ENCODE data around the gene CADM1.

The CADM1 gene

DNA sequence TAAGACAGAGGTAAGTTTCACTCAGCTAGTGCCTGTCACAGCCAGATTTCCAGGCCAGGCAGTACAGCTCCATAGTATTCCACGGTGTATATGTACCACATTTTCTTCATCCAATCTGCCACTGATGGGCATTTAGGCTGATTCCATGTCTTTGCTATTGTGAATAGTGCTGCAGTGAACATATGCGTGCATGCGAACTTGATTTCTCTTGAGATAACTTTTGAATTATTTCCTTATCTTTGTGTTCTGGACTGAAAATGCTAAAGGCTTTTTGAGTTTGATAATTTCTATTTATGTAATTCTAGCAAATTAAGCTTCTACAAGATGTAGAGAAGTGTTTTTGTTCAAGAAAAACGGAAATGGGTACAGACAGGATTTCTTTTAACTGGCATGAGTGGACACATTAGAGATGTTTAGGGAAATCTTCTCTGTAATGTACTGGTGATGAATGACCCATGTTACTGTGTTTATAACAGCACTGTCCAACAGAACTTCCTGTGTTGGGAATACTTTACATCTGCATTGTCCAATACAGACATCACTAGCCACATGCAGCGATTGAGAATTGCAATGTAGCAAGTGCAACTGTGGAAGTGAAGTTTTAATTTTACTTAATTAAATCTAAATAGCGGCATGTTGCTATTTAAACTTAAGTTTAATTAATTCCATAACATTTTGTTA lies 151.3 kb downstream of the CADM1 start:
- no peak for DNase-seq (ENCODE audit: low spot score)

GRCh38 chr11:115349335-115350017 lies 154.7 kb downstream of the CADM1 start:
- no peak for DNase-seq (ENCODE audit: low spot score)

DNA sequence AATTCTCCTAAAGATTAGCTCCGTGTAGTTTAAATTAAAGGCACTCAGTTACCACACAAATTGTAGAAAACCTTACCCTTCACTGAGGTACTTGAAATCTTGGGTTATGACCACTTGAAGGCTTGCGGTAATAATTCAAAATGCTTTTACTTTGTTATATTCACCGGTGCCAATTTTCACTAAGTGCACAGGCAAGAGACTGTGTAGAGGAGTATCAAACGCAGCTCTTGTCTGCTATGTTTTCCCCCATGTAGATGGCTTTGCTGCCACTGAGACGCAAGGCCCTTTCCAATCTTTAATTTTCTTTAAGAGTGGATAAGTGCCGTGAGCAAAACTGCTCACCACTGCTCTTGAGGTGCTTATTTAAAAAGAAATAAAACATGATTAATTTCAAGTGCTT lies 155.8 kb downstream of the CADM1 start:
- no peak for DNase-seq (ENCODE audit: low spot score)

DNA sequence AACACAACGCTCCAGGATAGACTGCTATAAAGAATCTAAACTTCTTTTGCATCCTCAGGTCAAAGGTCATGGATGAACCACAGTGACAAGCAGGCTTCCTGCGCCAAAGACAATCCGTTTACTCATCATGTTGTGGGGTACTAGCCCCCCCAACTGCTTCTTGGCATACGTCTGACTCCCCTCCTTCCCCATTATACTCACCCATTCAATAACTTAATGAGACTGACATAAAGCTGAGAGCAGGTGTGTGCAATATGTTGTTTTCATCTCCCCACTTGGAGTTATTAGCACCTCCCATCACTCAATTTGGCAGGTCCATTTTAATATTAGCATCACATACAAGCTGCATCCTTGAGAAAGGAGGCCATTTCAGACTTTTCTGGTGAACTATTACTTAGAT lies 157.1 kb downstream of the CADM1 start:
- DNase-seq (ENCODE audit: low spot score): no peak

DNA sequence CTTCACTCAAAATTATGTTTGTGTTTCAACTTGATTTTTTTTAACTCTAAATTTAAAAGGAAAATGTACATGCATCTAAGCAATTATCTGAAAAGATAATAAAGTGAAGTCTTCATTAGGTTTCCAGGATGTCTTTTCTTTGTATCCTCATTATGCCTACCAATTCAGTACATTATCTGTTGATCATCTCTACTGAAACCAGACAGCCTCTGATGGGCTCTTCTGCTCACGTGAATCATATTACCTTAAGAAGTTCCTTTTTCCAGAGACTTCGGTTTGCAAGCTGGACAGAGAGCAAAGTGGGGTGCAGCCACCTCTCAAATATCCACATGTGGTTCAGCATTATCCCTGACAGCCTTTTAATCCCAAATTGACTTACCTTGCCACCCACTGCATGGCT lies 158.4 kb downstream of the CADM1 start:
- DNase-seq (ENCODE audit: low spot score): no peak

GRCh38 chr11:115345361-115345760 lies 158.9 kb downstream of the CADM1 start:
- DNase-seq (ENCODE audit: low spot score): no peak

DNA sequence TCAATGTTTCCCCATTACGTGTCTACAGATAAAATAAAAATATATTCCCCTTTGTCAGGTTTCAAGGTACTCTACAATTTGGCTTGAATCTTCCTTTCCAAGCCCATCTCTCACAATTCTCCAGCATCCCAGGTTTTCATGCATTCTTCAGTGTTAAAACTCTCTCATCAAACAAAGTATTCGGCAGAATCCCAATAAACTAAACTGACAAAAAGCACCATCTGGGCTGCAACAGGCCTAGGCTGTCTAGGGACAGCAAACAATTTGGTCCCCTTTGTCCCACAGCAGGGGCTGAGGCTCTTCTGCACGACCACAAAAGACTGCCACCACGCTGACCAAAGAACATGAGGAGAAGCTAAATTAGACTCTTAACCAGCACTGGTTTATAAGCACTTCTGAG lies 159.4 kb downstream of the CADM1 start:
- DNase-seq (ENCODE audit: low spot score): no peak

GRCh38 chr11:115342142-115342541 lies 162.1 kb downstream of the CADM1 start:
- no peak for DNase-seq (ENCODE audit: low spot score)

- no peak for DNase-seq (ENCODE audit: low spot score)
These were observed 163.3 kb downstream of the CADM1 start for GRCh38 chr11:115340874-115341273.

- DNase-seq (ENCODE audit: low spot score): no peak
These were observed 165.7 kb downstream of the CADM1 start for GRCh38 chr11:115338476-115338875.

DNA sequence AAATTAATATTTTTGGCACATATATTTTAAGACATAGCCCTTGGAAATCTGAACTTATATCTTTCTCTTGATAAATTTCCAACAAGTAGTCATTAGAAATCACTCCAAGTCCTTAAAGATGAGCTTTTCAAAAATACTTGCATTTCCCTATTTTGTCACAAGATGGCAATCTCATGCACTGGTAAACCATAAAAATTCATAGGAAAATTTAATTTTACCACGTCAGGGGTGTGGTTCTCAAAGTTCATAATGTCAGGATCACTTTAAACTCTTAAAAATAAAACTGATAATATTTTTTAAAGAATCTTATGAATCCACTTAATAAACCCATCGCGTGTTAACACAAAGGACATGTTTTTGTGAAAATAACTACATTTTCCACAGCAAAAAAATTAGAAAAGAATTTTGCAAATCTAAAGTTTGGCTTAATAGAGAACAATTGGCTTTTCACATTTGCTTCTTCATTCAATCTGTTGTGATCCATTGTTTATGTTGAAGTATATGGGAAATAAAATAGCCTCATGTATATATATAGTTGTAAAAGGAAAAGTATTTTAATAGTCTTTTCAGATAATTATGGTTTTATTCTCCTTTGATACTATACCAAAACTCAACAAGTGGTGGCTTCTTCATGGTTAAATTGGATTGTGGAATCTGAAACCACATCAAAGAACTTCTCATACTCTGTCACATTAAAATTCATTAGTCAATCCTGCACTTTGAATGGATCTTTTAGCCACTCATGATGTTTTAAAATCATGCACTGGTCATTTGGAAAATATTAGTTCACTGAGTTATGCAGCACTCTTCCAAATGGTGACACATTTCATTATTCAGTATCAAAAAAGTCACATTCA lies 169.1 kb downstream of the CADM1 start:
- DNase-seq (ENCODE audit: low spot score): peak; percentile 42

DNA sequence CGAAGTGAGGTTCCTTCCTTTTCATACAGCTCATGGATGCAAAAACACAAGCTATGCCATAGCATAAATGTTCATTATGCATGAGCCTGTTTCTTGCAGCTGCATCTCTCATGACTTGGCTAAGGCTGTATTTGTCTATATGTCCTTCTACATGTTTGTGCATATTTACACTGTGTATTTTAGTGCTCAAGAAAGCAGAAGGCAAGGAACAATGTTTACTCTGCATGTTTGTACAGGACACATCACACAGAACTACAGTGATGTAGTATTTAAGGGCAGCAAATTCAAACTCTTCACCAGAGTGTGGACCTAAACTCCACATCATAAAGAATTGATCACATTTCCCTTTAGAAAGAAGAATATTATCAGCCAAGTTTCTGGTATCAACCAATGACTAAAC lies 170.3 kb downstream of the CADM1 start:
- no peak for DNase-seq (ENCODE audit: low spot score)

- DNase-seq (ENCODE audit: low spot score): peak; percentile 13
These were observed 171.1 kb downstream of the CADM1 start for GRCh38 chr11:115333121-115333520.

DNA sequence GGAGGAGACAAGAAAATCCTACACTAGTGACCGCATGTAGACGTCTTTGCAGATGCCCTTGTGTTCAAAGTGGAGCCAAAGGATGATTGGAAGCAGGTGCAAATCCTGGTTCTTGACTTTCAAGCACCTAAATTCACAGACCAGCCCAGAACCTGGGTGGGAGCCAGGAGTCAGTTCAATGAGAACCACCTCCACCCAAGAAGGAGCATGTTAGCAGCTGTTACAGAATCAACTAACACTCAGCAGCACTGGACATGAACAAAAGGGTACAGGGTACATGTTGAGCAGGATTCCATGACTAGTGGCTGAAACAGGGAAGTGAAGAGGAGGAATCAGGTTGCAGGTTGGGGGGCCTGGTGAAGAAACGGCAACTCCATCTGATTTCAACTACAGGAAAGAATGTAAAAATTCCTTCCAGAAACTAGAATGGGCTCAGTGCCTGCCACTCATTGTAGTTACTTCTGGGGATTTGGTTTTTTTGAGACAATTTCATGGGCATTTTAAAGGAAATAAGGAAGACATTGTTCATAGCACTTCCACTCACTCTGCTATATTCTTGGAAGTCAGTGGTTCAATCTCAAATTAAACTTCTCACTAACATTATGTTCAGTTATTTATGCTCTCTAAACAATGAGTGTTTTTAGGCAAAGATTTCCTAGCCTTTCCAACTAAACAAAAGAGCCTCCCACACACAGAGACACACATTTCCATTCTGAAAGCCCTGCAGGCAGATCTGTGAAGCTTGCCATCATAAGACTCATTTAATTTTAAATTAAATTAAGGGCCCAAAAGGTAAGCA lies 173.3 kb downstream of the CADM1 start:
- DNase-seq (ENCODE audit: low spot score): peak; percentile 50

- no peak for DNase-seq (ENCODE audit: low spot score)
These were observed 177.7 kb downstream of the CADM1 start for GRCh38 chr11:115326526-115326925.

DNA sequence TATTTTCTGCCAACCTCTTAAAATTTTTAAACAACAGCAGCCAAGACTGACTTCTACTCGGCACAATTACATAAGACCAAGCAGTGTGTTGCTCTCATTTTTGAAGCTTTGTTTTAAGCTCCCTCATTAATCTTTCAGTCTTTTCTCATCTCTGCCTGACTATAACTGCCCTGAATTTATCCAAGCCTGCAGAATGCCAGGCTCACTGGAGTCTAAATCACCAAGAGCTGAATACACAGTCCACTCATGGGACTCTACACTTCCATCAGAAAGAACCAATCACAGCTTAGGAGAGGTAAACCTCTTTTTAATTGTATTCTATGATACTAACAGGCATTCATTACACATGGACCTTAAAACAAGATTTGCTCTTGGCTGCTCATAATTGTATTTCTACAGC lies 178.7 kb downstream of the CADM1 start:
- DNase-seq (ENCODE audit: low spot score): no peak

- DNase-seq (ENCODE audit: low spot score): peak; percentile 60
These were observed 179.4 kb downstream of the CADM1 start for GRCh38 chr11:115324581-115325432.

GRCh38 chr11:115322553-115323203 lies 181.5 kb downstream of the CADM1 start:
- DNase-seq (ENCODE audit: low spot score): no peak

DNA sequence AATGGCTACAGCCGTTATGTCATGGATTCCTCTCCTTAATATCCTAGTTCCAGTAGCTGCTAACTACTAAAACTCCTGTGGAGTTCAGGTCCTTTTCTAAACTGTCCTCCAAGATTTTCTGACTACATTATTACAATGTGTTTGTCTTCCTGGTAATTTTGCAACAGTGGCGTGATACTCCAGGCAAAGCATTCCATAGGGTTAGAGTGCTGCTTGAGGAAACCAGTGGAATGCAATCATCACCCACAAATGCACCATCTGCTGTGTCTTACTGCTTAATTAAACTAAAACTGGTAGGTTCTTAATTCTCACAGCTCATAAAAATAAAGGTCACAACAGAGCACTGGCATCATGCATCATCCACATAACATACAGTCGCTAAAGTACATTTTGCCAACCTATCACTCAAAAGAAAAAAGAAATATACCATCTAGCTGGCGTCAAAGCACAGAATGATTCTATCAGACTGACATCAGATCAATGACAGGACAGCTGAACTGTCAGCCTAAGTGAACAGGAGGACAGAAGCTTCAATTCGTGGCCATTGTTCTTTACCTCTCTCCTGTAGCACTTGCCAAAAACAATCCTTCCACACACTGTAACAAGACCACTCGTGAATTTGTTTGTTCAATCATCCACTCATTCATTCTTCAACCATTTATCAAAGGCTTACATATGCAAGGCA lies 182.5 kb downstream of the CADM1 start:
- DNase-seq (ENCODE audit: low spot score): no peak
